ENCODE results near the gene REEP6.

Gene REEP6

DNA sequence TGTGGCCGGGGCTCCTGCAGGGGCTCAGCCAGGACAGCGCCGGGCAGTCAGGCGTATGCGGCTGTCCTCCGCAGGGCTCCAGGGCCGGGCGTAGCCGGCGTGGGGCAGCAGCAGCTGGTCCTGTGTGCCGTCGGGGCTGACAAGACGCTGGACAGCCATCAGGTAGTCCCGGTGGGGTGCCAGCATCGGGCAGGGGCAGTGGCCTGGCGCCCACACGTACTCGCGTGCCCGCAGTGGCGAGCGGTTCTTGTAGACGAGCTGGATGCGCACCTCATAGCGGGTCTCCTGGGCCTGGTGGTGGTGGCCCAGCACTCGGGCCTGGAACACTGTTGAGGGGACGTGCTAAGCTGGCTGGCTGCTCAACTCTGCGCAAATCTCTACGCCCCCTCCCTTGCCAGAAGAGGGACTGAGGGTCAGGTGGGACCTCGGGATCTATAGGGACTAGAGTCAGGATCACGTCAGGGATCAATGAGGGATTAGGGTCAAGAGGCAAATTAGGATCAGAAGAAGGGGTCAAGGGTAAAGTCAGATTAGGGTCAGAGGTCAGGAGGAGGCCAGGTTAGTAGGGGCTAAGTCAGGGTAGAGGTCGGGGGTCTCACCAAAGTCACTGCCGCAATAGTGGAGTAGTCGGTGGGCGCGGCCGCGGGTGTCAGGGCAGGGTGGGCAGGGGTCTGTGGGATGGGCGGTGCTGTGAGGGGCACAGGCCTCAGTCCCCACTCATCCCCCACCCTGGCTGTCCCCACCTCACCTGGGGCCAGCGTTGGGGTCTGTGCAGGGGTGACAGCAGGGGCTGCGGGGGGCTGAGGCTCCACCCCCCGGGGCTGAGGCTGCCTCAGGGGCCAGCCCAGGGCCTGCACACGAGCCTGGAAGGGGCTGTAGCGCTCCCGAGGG lies 15.3 kb downstream of the REEP6 start:
- TF ChIP-seq EZH2 (optimal IDR thresholded peaks at IDR 0.05; ENCODE audit: low read depth, low read length) (no peak), EZH2phosphoT487 (IDR thresholded peaks at IDR 0.05; ENCODE audit: low read length) (no peak)
- TF ChIP-seq, protein P1, sequence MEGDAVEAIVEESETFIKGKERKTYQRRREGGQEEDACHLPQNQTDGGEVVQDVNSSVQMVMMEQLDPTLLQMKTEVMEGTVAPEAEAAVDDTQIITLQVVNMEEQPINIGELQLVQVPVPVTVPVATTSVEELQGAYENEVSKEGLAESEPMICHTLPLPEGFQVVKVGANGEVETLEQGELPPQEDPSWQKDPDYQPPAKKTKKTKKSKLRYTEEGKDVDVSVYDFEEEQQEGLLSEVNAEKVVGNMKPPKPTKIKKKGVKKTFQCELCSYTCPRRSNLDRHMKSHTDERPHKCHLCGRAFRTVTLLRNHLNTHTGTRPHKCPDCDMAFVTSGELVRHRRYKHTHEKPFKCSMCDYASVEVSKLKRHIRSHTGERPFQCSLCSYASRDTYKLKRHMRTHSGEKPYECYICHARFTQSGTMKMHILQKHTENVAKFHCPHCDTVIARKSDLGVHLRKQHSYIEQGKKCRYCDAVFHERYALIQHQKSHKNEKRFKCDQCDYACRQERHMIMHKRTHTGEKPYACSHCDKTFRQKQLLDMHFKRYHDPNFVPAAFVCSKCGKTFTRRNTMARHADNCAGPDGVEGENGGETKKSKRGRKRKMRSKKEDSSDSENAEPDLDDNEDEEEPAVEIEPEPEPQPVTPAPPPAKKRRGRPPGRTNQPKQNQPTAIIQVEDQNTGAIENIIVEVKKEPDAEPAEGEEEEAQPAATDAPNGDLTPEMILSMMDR (IDR thresholded peaks at IDR 0.05; ENCODE audit: low read length), result no peak
- Histone ChIP-seq H4K20me1 (ENCODE audit: insufficient read depth, low read length) (no peaks in the 10 kb centered on the region), H3K9me3 (replicated peaks; ENCODE audit: insufficient read depth, low read length) (no peaks in the 10 kb centered on the region), H2AFZ (ENCODE audit: low read length) (no peak overlapping the region), H3K4me3 (ENCODE audit: low read length) (no peak overlapping the region), H3K36me3 (replicated peaks; ENCODE audit: insufficient read depth, low read length) (no peaks in the 10 kb centered on the region), H3K79me2 (ENCODE audit: low read length) (no peaks in the 10 kb centered on the region), H3K9me2 (replicated peaks; ENCODE audit: insufficient read depth, low read length) (no peaks in the 10 kb centered on the region), H3K27me3 (replicated peaks; ENCODE audit: insufficient read depth, low read length) (peaks cover 78% of the 10 kb centered on the region), H3K27ac (ENCODE audit: low read length) (no peak overlapping the region), H3K4me2 (ENCODE audit: low read depth, low read length) (no peak overlapping the region), H3K9ac (ENCODE audit: low read length) (no peak overlapping the region), H3K4me1 (ENCODE audit: low read length) (no peaks in the 10 kb centered on the region), H3F3A (ENCODE audit: insufficient read depth, low read length) (no peaks in the 10 kb centered on the region)
- DNase-seq, result no peak

DNA sequence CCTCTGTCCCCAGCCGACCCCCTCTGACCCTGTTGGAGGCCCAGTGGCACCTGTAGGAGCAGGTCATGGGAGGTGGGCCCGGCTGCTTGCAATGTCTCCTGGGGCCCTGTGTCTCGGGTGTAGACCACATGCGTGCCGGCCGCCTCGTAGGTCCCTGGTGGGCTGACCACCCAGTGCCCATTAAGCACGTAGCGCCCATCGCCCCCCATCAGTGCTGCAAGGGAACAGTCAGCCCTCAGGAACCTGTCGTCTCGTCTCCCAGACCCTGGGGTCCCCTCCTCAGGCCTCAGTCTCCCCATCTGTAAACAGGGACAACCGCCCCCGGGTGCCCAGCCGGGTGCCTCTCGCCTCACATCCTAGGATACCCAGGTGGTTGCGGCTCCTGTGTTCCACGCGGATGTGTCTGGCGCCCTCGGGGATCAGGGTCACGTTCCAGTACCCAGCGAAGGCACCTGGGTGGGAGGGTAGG lies 16.2 kb downstream of the REEP6 start:
- Histone ChIP-seq H3K4me3 (ENCODE audit: low read length) (no peak overlapping the region), H3K4me1 (ENCODE audit: low read length) (no peaks in the 10 kb centered on the region), H3K9ac (ENCODE audit: low read length) (no peak overlapping the region), H3K27me3 (replicated peaks; ENCODE audit: insufficient read depth, low read length) (peaks cover 83% of the 10 kb centered on the region), H3K79me2 (ENCODE audit: low read length) (no peaks in the 10 kb centered on the region), H3K9me3 (replicated peaks; ENCODE audit: insufficient read depth, low read length) (no peaks in the 10 kb centered on the region), H2AFZ (ENCODE audit: low read length) (no peak overlapping the region), H3F3A (ENCODE audit: insufficient read depth, low read length) (no peaks in the 10 kb centered on the region), H3K9me2 (replicated peaks; ENCODE audit: insufficient read depth, low read length) (no peaks in the 10 kb centered on the region), H4K20me1 (ENCODE audit: insufficient read depth, low read length) (no peaks in the 10 kb centered on the region), H3K36me3 (replicated peaks; ENCODE audit: insufficient read depth, low read length) (no peaks in the 10 kb centered on the region), H3K4me2 (ENCODE audit: low read depth, low read length) (peak overlapping the region; percentile 71; the same call in 1 of the 2 replicates), H3K27ac (ENCODE audit: low read length) (no peak overlapping the region)
- TF ChIP-seq, protein P1 (IDR thresholded peaks at IDR 0.05; ENCODE audit: low read length), result no peak
- TF ChIP-seq EZH2 (optimal IDR thresholded peaks at IDR 0.05; ENCODE audit: low read depth, low read length) (no peak), EZH2phosphoT487 (IDR thresholded peaks at IDR 0.05; ENCODE audit: low read length) (no peak)
- DNase-seq, result no peak

DNA sequence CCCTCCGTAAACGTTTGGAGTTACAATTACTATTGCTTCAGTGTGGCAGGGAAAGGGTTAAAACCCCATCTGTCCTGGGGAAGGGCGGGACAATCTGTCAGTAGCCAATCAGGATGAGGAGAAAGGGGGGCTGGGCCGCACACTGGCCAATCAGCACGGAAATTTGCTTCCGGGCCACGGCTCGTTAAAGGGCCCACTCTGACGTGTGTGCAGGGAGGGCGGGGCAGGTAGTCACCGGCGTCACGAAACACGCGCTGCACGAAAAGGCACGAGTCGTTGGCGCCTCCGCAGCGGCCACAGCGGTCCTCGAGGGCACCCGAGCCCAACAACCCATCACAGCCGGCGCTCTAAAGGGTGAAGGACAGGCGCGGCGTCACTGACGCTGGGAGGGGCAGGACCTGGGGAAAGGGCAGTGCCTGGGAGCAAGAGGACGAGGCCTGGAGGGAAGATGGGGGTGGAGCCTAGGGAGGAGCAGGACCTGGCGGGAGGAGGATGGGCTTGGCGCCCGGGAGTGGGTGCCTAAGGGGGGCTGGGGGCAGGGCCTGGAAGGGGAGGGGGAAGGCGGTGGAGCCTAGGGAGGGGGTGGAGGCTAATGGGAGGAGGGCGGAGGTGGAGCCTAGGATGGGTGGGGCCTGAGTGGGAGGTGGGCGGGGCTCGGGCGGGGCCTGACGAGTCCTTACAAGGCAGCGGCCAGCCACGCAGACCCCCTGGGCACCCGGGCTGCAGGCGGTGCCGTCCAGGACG lies 17.0 kb downstream of the REEP6 start:
- Histone ChIP-seq H3F3A (ENCODE audit: insufficient read depth, low read length) (no peaks in the 10 kb centered on the region), H2AFZ (ENCODE audit: low read length) (0 out of 2 replicates have a peak overlapping the region, but pooled peaks have one; percentile 65), H3K9ac (ENCODE audit: low read length) (no peak overlapping the region), H3K27ac (ENCODE audit: low read length) (no peak overlapping the region), H3K4me3 (ENCODE audit: low read length) (peak overlapping the region; percentile 37; the same call in 1 of the 2 replicates), H3K79me2 (ENCODE audit: low read length) (no peaks in the 10 kb centered on the region), H3K27me3 (replicated peaks; ENCODE audit: insufficient read depth, low read length) (peaks cover 81% of the 10 kb centered on the region), H3K9me2 (replicated peaks; ENCODE audit: insufficient read depth, low read length) (no peaks in the 10 kb centered on the region), H3K9me3 (replicated peaks; ENCODE audit: insufficient read depth, low read length) (no peaks in the 10 kb centered on the region), H3K4me2 (ENCODE audit: low read depth, low read length) (peak overlapping the region; percentile 71), H4K20me1 (ENCODE audit: insufficient read depth, low read length) (no peaks in the 10 kb centered on the region), H3K4me1 (ENCODE audit: low read length) (peaks cover 2% of the 10 kb centered on the region; the same call in 1 of the 2 replicates), H3K36me3 (replicated peaks; ENCODE audit: insufficient read depth, low read length) (no peaks in the 10 kb centered on the region)
- DNase-seq, result peak; percentile 73
- TF ChIP-seq EZH2phosphoT487 (IDR thresholded peaks at IDR 0.05; ENCODE audit: low read length), result no peak
- TF ChIP-seq EZH2 (optimal IDR thresholded peaks at IDR 0.05; ENCODE audit: low read depth, low read length), result no peak
- TF ChIP-seq, protein P1 (IDR thresholded peaks at IDR 0.05; ENCODE audit: low read length), result no peak

Measured in MM.1S (cell line).